RWPE2 (cell line): ENCODE measurements around the gene RAB44.

Source experiments
- ATAC-seq: fragments of 200-7000 bp; cut with Tn5 transposase; 3 replicates; pipeline ENCODE4 v1.9.1; 2021; ENCODE audit warnings: low read depth
- DNase-seq: peaks from one replicate; pipeline ENCODE4 v3.0.0-alpha.2; 2020; ENCODE audit warnings: low spot score
- H3K27ac ChIP-seq: fragments of 450-650 bp; 2 replicates; pipeline ENCODE4 v1.5.1; 2017; ENCODE audit warnings: mild to moderate bottlenecking; ENCODE audit not compliant: poor library complexity, severe bottlenecking
- H3K27me3 ChIP-seq: fragments of 250-450 bp; sonication (Bioruptor Pico); 2 replicates; pipeline ENCODE4 v1.5.1; 2021; ENCODE audit warnings: mild to moderate bottlenecking, moderate library complexity; ENCODE audit not compliant: insufficient read depth, poor library complexity, severe bottlenecking
- H3K36me3 ChIP-seq: fragments of 250-450 bp; sonication (Bioruptor Pico); 2 replicates; pipeline ENCODE4 v1.5.1; 2020; ENCODE audit warnings: low read depth, mild to moderate bottlenecking, moderate library complexity
- H3K4me1 ChIP-seq: fragments of 250-450 bp; sonication (Bioruptor Pico); 2 replicates; pipeline ENCODE4 v1.5.1; 2021; ENCODE audit warnings: mild to moderate bottlenecking, moderate library complexity; ENCODE audit not compliant: insufficient read depth, poor library complexity, severe bottlenecking
- H3K4me3 ChIP-seq: fragments of 250-450 bp; sonication (Bioruptor Pico); 2 replicates; pipeline ENCODE4 v1.5.1; 2021; ENCODE audit warnings: mild to moderate bottlenecking, moderate library complexity; ENCODE audit not compliant: severe bottlenecking
- H3K9me3 ChIP-seq: fragments of 250-450 bp; sonication (Bioruptor Pico); 2 replicates; pipeline ENCODE4 v1.5.1; 2021; ENCODE audit warnings: mild to moderate bottlenecking, moderate library complexity; ENCODE audit not compliant: severe bottlenecking
- TF ChIP-seq, protein P1 (sequence below): fragments of 450-650 bp; IDR thresholded peaks from one replicate; pipeline ENCODE4 v1.5.1; 2017; ENCODE audit warnings: mild to moderate bottlenecking, moderate library complexity; ENCODE audit not compliant: poor library complexity, severe bottlenecking

The RAB44 gene

DNA sequence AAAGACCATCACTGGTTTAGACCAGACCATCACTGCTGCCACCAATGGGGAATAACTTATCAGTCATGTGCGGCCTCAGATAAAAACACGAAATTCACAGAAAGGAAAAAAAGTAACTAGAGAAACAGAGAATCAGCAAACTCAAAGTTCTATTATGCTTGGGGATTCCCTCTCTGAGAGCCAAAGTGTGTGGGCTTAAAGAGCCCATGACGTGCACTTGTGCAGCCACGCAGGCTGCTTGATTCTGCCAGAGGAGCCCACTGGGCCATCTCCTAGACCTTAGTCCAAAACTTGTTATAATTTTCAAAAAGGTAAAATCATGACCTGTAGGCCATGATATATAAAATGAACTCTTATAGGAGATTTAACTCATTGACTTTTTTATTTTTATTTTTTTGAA, 15.2 kb downstream of the RAB44 start:
- TF ChIP-seq, protein P1, sequence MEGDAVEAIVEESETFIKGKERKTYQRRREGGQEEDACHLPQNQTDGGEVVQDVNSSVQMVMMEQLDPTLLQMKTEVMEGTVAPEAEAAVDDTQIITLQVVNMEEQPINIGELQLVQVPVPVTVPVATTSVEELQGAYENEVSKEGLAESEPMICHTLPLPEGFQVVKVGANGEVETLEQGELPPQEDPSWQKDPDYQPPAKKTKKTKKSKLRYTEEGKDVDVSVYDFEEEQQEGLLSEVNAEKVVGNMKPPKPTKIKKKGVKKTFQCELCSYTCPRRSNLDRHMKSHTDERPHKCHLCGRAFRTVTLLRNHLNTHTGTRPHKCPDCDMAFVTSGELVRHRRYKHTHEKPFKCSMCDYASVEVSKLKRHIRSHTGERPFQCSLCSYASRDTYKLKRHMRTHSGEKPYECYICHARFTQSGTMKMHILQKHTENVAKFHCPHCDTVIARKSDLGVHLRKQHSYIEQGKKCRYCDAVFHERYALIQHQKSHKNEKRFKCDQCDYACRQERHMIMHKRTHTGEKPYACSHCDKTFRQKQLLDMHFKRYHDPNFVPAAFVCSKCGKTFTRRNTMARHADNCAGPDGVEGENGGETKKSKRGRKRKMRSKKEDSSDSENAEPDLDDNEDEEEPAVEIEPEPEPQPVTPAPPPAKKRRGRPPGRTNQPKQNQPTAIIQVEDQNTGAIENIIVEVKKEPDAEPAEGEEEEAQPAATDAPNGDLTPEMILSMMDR, result no peak
- H3K27me3 ChIP-seq, result no peaks in the 10 kb centered on the region
- ATAC-seq, result no peak

DNA sequence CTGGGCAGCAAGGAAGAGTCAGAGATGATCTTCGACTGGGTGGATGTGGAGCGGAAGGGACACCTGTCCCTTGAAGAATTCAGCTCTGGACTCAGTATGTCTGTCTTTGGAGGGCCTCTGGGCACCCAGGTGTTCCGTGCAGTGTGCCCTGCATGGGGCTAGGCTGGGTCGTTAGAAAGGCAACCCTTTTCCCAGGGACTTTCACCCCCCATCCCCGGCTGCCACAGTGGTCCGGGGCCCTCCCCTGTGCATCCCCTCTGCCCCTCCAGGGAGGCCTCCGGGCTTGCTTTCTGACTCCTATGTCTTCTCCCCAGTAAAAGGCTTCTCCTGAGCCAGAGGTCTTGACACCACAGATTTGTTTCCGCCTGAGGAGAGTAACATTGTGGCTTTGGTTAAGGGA, 16.2 kb downstream of the RAB44 start:
- no peak for ATAC-seq

More for the DNA sequence above, 15.2 kb downstream of the RAB44 start:
- DNase-seq, result no peak
- Histone ChIP-seq H3K27ac (no peak overlapping the region), H3K4me1 (peaks cover 6% of the 10 kb centered on the region), H3K4me3 (no peak overlapping the region), H3K36me3 (no peaks in the 10 kb centered on the region), H3K9me3 (no peaks in the 10 kb centered on the region)

DNA sequence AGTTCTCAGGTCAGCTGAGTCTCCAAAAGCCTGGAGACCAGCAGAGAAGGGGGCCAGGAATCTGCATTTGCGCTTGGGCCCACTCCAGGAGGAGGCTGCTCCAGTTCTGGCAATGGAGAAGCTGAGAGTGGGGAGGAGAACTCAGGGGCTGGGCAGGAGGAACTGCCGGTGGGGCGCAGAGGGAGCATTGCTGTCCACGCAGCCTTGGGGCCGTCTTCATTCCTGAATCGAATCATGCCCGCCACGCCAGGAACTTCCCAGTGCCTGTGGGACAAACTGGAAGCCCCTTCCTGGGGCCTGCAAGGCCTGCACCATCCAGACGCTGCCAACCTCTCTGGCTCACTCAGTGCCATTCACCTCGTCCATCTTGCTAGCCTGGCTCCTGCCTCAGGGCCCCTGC, 16.9 kb downstream of the RAB44 start:
- Histone ChIP-seq H3K36me3 (no peaks in the 10 kb centered on the region), H3K4me1 (peaks cover 6% of the 10 kb centered on the region), H3K9me3 (no peaks in the 10 kb centered on the region), H3K27ac (no peak overlapping the region), H3K27me3 (no peaks in the 10 kb centered on the region), H3K4me3 (no peak overlapping the region)
- ATAC-seq (no peak), DNase-seq (no peak)
- TF ChIP-seq, protein P1, result no peak

More for the DNA sequence above, 16.2 kb downstream of the RAB44 start:
- Histone ChIP-seq H3K4me1 (peaks cover 6% of the 10 kb centered on the region), H3K9me3 (no peaks in the 10 kb centered on the region), H3K27ac (no peak overlapping the region), H3K4me3 (no peak overlapping the region), H3K27me3 (no peaks in the 10 kb centered on the region), H3K36me3 (no peaks in the 10 kb centered on the region)
- TF ChIP-seq, protein P1, result no peak
- DNase-seq, result no peak

DNA sequence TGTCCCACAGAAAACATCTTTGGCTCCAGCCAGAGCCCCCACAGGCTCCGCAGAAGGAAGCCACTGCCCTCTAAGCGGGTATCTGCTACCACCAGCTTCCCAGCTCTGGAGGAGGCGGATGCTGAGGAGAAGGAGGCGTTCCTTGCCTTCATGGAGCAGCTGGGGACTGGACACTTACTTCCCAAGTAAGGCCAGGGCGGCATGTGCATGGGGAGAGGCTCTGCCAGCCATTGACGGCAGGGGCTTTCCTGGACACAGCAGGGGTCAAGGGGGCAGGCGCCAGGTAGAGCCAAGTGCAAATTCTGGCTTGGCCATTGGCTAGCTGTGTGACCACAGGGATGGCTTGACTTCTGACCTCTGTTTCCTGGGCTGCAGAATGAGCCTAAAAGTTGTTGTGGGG, 17.8 kb downstream of the RAB44 start:
- Histone ChIP-seq H3K4me3 (no peak overlapping the region), H3K36me3 (no peaks in the 10 kb centered on the region), H3K4me1 (peaks cover 6% of the 10 kb centered on the region), H3K9me3 (no peaks in the 10 kb centered on the region), H3K27me3 (no peaks in the 10 kb centered on the region), H3K27ac (no peak overlapping the region)
- TF ChIP-seq, protein P1, result no peak
- no peak for ATAC-seq
- no peak for DNase-seq

DNA sequence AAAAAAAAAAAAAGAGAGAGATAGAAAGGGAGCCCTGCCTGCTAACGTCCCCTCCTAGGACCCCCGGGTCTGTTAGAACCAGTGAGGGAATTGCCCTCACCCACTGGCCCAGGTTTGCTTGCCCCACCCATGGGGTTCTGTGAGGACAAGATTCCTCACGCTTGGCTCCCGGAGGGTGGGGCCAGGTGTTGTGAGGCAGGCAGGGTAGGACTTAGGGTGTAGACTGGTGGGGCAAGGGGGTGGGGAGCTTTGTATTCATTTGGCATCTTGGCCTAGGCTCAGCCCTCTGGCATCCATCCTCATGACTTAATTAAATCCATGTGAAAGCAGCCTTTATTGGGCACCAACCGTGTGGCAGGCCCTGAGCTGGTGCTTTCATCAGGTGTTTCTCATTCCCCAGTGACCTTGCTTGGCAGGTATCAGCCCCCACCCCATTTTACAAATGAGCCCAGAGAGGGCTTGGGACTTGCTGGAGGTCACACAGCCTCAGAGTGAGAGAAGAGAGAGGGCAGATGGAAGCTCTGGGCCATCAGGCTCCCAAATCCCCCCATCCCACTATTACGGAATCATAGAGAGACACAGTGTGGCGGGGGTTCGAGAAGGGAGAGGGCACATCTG, 19.0 kb downstream of the RAB44 start:
- H3K9me3 ChIP-seq, result no peaks in the 10 kb centered on the region
- no peaks in the 10 kb centered on the region for H3K36me3 ChIP-seq
- TF ChIP-seq, protein P1, result no peak
- ATAC-seq (peak; percentile 40; the same call in 2 of the 3 replicates), DNase-seq (no peak)
- peaks cover 6% of the 10 kb centered on the region for H3K4me1 ChIP-seq
- no peak overlapping the region for H3K4me3 ChIP-seq
- no peak overlapping the region for H3K27ac ChIP-seq
- no peaks in the 10 kb centered on the region for H3K27me3 ChIP-seq
